ENCODE results near the gene PRRC1.
"Not testable (repeated sequence)": the region's sequence is repeated elsewhere in the genome, so short reads cannot be mapped to it uniquely, and the experiment has no call there.

PRRC1 gene

GRCh38 chr5:127545249-127545648 lies 27.8 kb downstream of the PRRC1 start:
- DNase-seq (ENCODE audit: low read depth, low spot score) = not testable (repeated sequence)

- no peak for DNase-seq (ENCODE audit: low read depth, low spot score)
Observed at GRCh38 chr5:127549551-127549950, 32.1 kb downstream of the PRRC1 start.

GRCh38 chr5:127550652-127551409 lies 33.4 kb downstream of the PRRC1 start:
- no peak for DNase-seq (ENCODE audit: low read depth, low spot score)

GRCh38 chr5:127551410-127552041 lies 34.1 kb downstream of the PRRC1 start:
- no peak for DNase-seq (ENCODE audit: low read depth, low spot score)

- no peak for DNase-seq (ENCODE audit: low read depth, low spot score)
Observed at GRCh38 chr5:127555826-127556225, 38.4 kb downstream of the PRRC1 start.

- no peak for DNase-seq (ENCODE audit: low read depth, low spot score)
Observed at GRCh38 chr5:127556609-127557334, 39.3 kb downstream of the PRRC1 start.

- no peak for DNase-seq (ENCODE audit: low read depth, low spot score)
Observed at GRCh38 chr5:127558273-127558672, 40.8 kb downstream of the PRRC1 start.

- no peak for DNase-seq (ENCODE audit: low read depth, low spot score)
Observed at GRCh38 chr5:127561254-127561653, 43.8 kb downstream of the PRRC1 start.

- DNase-seq (ENCODE audit: low read depth, low spot score) = no peak
Observed at GRCh38 chr5:127562252-127562651, 44.8 kb downstream of the PRRC1 start.

GRCh38 chr5:127563136-127563535 lies 45.7 kb downstream of the PRRC1 start:
- no peak for DNase-seq (ENCODE audit: low read depth, low spot score)

- DNase-seq (ENCODE audit: low read depth, low spot score) = no peak
Observed at GRCh38 chr5:127564002-127564769, 46.7 kb downstream of the PRRC1 start.

- DNase-seq (ENCODE audit: low read depth, low spot score) = no peak
Observed at GRCh38 chr5:127565586-127566270, 48.3 kb downstream of the PRRC1 start.

GRCh38 chr5:127567026-127567768 lies 49.8 kb downstream of the PRRC1 start:
- no peak for DNase-seq (ENCODE audit: low read depth, low spot score)

- DNase-seq (ENCODE audit: low read depth, low spot score) = no peak
Observed at GRCh38 chr5:127568166-127568565, 50.7 kb downstream of the PRRC1 start.

GRCh38 chr5:127569471-127569870 lies 52.0 kb downstream of the PRRC1 start:
- DNase-seq (ENCODE audit: low read depth, low spot score) = not testable (repeated sequence)

- DNase-seq (ENCODE audit: low read depth, low spot score) = no peak
Observed at GRCh38 chr5:127571314-127572131, 54.1 kb downstream of the PRRC1 start.

GRCh38 chr5:127572930-127573329 lies 55.5 kb downstream of the PRRC1 start:
- no peak for DNase-seq (ENCODE audit: low read depth, low spot score)

- DNase-seq (ENCODE audit: low read depth, low spot score) = no peak
Observed at GRCh38 chr5:127574852-127575679, 57.6 kb downstream of the PRRC1 start.

GRCh38 chr5:127577458-127577857 lies 60.0 kb downstream of the PRRC1 start:
- no peak for DNase-seq (ENCODE audit: low read depth, low spot score)

Measured in activated naive CD8-positive, alpha-beta T cell treated with anti-CD3 and anti-CD28 coated beads, Interleukin-2, amount 50 U/mL, for 16 hours (primary cell).